Cortex of kidney (tissue), 1 donor: Measurements from ENCODE around the gene ERICH6.

Experiments used
- DNase-seq: peaks from one replicate; lab custom pipeline; 2025; lab: John Stamatoyannopoulos, UW

Gene ERICH6

DNA sequence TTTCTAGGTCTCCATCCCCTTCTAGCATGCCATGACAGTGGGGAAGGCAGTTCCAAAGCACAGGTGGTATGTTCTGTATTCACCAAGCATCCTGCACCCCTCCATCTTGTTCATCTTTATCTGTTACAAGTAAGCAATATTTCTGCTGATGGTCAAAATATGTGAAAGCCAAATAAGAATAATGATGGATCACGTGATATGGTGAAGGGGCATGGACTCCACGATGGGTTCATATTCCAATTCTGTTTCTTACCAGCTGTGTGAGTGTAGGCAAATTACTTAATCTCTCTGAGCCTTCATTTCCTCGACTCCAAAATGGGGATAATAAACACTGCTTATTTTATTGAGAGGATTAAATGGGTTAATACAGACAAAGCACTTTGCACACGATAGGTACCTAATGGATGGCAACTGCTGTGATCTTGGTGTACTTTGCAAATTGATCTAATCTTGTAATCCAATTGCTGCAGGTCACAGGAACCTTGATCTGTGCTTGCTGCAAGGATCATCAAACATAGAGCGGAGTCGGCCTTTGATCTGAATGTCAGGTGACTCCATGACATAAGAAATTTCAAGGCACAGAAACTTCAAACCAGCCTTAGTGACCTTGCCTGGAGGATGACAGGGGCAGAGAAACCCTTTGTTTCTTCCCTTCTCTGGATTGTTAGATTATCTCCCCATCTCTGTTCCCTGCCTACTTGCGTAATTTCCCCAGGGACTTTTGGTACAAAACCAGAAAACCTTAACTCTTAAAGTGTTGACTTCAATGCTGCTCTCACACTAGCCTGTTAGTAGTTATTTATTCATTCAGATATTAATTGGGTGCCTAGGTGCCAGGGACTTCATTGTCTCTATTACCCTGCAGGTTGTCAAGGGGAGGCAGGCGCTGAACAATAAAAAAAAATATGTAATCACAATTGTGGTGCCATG, 33.4 kb upstream of the ERICH6 start:
- DNase-seq = no peak

- DNase-seq = no peak
Observed at GRCh38 chr3:150736316-150736719, 32.6 kb upstream of the ERICH6 start.

DNA sequence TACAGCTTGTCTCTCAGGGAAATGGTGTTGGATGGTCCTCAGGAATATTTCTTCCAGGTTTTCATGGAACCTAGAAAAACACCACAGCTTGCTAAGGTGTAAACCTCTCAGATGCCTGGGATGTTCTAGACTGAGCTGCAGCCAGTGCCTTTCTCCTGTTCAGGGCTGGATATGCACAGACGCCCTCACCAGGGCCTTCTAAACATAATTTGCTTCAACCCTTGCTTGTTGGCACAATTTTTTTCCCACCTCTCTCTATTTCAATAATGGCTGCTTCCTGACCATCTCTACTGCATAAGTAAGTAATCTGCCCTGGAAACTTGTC, 31.0 kb upstream of the ERICH6 start:
- DNase-seq = no peak

DNA sequence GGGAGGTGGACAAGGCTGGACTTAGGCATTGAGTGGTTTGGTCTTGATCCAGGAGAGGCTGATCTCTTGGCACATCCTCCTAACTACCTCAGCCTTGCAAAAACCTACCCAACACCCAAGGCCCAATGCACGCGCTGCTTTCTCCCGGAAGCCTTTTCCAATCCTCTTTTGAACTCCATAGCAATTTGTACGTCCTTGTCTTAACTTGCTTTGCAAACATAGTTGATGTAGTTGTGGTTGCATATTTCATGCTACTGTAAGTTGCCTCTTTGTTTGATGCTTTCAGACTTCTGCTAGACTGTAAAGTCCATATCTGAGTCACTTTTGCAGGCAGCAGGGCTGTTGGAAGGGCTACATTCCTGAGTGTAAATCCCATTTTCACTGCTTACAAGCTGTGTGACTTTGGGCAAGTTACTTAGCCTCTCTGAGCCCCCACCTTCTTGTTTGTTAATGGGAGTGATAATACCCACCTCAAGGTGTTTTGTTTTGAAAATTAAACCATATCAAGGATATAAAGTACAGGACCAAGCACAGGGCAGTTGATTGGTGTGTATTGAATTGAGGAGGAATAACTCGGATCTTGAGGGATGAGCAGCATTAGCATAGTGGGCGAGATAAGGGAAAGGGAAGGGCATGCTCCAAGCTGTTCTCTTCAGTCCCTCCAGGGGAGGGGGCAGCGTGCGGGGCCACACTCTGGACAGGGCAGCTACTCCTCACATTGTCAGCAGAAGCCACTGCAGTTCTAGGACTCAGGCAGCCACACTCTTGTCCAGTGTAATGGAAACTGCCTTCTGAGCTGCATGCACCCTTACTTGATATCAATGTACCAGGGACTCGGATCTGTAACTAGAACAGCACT, 30.4 kb upstream of the ERICH6 start:
- DNase-seq = no peak

DNA sequence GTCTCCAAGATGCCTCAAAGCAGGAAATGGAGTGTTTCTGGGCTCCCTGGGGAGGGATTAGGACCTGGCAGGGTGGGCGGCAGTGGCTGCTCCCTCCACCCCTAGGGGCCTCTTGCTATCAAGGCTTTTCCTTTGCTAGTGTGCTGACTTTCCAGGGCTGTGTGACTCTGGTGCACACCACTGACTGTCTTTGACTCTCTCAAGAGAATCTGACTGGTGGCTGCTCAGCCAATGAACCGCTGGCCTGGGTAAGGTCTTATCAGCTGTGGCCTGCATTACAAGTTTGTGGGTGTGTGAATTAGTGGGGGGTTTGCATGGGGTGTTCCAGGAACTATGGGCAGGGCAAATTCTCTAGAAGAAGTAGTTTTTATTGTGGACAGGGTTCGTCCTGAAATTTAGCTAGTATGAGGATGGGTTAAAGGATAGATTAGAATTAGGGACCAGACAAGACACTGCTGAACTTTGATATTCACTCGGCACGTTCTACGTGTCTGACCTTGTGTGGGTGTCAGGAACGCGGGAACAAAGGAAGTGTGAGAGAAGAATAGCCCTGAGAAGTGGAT, 29.7 kb upstream of the ERICH6 start:
- no peak for DNase-seq

DNA sequence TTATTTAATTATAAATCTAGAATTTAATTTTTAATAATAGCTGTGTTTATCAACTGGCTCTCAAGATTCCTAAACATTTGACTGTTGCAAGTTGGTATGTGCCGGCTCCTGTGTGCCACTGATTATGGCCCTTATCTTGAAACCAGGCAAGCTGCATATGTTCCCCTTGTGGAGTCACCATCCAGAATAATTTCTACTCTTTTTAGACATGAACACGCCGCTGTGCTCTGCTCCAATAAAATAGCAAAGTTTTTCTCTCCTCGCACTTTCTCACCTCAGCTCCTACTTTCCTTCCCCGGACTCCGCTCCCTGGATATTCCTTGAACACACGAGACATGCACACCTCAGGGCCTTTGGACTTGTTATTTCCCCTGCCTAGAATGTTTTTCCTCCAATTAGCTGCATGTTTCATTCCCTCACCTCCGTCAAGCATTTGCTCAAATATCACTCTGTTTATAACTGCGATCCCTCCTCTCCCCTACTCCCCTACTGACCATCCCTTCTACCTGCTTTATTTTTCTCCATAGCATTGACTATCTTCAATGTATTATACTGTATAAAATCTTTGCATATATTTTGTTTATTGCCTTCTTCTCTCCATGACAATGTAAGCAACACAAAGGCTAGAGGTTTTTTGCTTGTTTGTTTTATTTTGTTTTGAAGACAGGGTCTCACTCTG, 26.1 kb upstream of the ERICH6 start:
- DNase-seq = no peak

GRCh38 chr3:150727653-150728502, 24.2 kb upstream of the ERICH6 start:
- DNase-seq = no peak

DNA sequence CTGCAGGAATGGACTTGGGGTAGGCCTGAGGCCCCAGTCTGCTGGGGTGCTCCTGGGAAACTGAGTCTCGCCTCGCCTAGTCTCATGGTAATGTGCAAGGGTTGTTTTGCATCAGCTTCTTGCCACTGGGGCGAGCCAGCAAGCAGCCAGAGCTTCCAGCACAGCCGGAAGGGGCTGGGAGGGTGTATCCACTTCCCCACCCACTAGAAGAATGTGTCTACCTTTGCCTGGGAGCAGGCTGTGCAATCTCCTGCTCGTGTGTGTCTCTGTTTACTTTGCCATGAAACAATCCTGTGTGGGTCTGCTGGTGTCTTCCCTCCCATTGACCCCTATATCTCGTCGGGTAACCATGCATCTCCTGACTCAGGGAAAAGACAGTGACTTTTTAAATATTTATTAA, 21.8 kb upstream of the ERICH6 start:
- no peak for DNase-seq

- no peak for DNase-seq
Observed at GRCh38 chr3:150723946-150724345, 20.2 kb upstream of the ERICH6 start.

- no peak for DNase-seq
Observed at GRCh38 chr3:150722267-150722666, 18.5 kb upstream of the ERICH6 start.

GRCh38 chr3:150721285-150722130, 17.8 kb upstream of the ERICH6 start:
- DNase-seq = no peak

GRCh38 chr3:150720444-150720843, 16.7 kb upstream of the ERICH6 start:
- DNase-seq = no peak

DNA sequence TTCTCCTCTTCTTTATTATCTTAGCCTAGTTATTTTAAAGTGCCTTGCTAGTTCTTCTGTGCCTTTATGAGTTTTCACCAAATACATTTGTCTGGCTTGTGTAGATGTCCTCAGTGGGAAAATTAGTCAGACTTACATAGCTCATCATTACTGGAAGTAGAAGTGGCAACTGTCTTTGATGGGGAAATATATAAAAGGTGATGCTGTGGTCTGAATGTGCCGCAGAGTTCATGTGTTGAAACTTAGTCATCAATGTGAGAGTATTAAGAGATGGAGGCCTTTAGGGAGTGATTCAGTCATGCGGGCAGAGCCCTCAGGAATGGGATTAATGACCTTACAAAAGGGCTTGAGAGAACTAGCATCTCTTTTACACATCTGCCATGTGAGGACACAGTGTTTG, 6.4 kb upstream of the ERICH6 start:
- no peak for DNase-seq

- DNase-seq = no peak
Observed at GRCh38 chr3:150703299-150703755, 393 bp downstream of the ERICH6 start.

DNA sequence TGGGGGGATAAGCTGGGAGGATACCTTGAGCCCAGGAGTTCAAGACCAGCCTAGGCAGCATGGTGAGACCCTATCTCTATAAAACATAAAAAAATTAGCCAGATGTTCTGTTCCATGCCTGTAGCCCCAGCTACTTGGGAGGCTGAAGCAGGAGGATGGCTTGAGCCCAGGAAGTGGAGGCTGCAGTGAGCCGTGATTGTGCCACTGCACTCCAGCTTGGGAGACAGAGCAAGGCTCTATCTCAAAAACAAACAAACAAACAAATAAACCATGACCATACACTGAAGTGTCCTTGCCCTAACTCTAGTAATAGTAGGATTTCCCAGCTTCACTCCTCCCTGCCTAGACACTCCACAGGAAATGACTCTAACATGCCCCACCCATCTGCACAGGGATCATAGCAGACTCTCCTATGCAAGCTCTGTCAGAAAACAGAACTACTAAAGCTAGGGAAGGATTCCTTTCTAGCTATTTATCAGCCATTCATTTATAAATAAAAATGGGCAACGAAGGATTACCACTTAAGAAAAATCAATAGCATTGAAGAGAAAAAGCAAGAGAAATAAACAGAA, 4.6 kb downstream of the ERICH6 start:
- no peak for DNase-seq

GRCh38 chr3:150697646-150698045, 6.1 kb downstream of the ERICH6 start:
- DNase-seq = no peak

DNA sequence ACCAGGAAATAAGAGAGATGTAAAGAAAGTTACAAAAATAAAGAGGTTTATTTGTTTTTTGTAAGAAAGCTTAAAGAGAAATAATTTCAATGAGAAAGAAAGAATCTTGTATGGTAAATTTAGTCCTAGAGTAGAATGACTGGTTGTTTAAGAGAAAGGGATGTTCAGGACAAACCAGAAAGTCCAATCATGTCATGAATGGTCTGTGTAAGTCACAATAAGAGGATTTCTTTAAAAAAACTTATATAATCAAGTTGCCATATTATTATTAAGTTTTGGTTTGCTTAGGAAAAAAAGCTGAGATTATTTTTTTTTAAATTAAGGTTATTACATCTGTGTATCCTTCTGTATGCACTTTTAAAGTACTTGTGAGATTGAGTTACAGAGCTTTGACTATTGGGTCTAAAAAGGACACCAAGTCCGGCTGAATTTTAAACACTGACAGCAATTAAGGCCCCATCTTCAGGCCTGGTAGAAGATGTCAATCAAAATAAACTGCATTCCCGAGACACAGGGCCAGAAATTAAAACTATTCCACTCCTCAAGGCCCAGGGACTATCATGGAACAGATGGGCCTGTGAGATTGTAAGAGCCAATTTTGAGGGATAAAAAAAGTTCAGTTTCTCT, 12.2 kb downstream of the ERICH6 start:
- DNase-seq = no peak

DNA sequence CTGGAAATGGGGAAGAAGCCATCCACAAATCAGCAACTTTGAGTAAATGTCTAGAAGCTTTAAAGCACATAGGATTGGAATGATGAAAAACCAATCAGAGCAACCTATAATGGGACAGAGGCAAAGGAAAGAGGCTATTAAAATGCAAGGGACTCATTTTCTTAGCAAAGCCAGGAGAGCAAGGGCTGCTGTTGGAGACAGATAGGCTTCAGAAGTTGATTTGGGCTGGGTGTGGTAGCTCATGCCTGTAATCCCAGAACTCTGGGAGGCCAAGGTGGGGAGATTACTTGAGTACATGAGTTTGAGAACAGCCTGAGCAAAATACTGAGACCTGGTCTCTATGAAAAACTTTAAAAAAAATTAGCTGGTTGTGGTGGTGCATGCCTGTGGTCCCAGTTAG, 16.1 kb downstream of the ERICH6 start:
- DNase-seq = no peak

DNA sequence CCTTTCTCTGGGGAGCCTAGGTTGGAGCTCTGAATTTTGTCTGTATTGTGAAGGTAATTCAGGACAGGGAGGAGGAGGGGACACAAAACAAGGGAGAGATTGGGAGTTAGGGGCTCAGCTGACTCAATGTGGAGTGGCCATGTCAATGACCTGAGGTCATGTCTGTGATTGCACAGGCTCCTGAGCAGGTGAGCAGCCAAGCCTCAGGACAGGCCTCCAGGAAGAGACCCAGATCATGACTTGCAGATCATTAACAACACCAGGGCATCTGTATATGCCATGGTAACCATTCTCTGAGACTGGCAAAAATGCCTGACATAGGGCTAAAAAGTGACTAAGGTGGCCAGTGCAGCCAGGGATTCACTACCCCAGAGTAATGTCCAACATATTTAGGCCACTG, 20.9 kb downstream of the ERICH6 start:
- no peak for DNase-seq
